Hematopoietic multipotent progenitor cell treated with erythropoietin and hydrocortisone succinate and interleukin-3 and kit ligand, for 17 days (in vitro differentiated cells): Measurements from ENCODE around the gene NSG2.

Experiments used
- DNase-seq: peaks from one replicate; pipeline ENCODE4 v3.0.0-alpha.2; 2015; ENCODE audit warnings: low spot score

The NSG2 gene

DNA sequence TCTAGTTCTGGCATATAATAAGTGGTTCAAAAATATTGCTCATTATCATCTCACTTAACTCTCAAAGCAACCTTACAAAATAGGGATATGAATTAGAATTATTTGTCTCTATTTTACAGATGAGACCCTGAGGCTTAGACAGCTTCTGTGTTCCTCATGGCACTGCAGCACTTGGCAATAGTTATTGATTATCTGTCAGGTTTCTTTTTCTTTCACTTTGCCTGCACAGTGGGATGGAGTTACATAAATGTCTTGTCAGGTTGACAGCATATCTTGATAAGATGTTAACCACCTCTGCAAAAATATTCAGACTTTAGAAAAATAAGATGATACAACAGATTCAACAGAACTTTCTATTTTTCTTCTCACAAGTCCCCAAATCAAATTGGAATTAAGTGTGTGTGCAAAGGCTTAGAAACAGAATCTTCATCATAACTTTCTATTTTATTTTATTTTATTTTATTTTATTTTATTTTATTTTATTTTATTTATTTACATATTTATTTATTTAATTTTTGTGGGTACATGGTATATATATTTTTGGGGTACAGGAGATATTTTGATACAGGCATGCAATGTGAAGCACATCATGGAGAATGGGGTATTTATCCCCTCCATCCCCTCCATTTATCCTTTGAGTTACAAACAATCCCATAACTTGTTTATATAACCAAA lies 17.7 kb downstream of the NSG2 start:
- DNase-seq: no peak

DNA sequence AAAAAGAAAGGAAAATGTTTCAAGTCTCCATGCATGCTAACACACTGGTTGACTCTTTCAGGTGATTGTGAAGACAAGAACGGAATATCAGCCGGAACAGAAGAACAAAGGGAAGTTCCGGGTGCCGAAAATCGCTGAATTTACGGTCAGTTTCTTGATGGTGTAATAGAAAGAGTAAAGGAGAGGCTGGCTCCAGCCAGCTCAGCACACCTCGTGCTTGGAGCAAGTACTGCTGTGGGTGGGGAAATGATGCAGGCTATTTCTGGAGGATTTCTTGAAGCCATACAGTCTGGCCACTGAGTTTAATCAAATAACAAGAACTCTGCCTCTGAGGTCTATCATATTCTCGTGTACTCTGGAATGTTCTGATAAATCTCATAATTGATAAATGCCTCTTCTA lies 18.7 kb downstream of the NSG2 start:
- DNase-seq: no peak

DNA sequence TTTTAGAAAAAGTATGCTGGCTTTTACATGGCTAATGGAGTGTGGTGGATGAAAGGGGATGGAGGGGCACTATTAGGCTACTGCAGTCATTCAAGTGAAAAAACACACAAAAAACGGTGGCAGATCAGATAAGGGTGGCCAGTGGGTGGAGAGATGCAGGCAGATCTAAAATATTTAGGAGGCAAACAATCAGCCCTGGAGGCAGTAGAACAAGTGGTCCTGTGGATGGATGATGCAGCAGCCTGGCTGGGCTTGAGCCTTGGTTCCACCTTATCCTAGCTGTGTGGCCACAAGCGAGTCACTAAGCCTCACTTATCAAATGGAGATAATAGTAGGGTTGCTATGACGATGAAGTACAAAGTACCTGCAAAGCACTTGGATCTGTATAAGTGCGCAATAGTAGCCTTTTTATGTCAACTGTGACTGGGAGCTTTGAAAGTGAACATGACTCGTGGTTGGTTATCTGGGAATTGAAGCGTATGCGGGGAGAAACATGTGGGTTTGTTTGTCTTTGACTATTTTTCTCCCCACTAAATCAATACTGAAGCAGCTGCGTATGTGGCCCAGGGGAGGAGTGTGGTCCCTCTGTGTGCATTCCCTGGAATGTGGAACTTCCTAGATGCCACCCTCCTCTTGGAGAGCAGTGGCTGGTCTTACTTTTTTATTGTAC lies 20.2 kb downstream of the NSG2 start:
- no peak for DNase-seq

DNA sequence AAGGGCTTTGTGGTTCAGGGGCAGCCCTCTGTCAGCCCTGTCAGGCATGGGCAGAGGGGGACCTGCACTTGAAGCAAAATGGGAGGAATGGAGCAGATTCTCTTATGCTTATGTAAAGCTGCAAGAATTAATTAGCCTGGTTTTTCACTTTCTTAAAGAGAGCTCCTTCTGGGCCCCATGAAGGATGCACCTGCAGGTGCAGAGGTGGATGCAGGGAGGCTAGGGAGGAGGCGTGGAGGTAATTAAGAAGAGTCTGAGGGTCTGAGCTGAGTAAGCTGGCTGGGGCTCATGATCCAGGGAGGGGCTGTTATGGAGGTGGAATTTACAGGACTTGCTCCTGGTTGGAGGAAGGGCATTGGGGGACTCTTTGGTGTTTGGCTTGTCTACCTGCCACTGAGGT lies 22.0 kb downstream of the NSG2 start:
- DNase-seq: no peak

DNA sequence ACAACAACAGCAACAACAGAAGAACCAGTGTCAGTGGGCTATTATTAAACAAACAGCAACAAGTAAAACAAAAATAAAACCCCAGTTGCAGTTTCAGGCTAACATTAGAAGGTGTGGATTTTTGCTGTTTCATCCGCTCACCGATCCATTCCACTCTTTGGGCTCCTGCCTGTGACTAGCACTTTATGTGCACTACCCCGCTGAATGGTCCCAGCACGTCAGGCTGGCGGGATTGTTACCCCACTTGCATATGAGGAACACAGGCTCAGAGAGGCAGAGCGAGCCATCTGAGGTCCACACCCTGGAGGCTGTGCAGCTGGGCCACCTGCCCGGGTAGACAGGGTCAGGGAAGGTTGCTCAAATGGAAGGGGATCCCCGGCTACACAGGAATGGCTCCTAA lies 26.0 kb downstream of the NSG2 start:
- DNase-seq: no peak

DNA sequence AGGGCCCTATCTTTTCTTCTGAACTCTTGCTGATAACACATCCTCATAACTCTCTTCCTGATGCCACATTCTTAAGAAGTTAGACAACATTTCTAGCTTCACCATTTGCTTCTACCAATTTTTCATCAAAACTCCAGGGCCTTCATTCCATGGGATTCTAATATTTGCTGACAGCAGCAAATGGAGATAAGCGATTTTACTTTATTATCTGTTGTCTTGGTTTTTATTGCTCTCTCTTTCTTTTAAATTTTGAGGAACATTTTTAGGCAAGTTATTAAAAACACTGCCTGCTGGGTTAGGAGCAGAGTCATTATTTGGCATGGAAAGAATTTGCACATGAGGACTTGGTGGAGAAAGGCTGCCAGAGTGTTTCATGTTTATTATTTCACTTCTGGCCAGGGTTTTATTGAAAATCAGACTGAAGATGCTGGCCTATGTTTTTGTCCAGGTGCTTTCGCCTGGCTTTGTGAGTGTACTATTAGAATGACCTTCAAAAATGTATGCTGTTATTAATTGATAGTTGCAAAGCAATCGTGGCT lies 27.7 kb downstream of the NSG2 start:
- no peak for DNase-seq

DNA sequence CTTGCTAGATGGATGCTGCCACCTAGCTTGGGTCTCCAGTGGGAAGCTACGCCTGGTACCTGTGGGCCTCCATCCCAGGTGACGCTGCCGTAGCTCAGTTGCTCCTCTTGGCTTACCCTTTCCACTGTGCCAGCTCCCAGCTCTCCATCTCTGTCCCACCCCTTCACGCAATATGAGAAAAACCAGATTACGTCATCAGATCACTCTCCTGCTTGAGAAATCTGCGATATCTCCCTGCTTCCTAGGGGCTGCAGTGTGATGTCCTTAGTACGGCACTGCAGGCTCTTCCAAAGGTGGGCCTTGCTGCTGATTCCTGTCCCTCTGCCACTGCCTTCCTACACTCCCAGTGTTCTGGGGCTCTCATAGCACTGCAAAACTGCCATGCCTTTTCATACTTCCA lies 28.9 kb downstream of the NSG2 start:
- DNase-seq: no peak

DNA sequence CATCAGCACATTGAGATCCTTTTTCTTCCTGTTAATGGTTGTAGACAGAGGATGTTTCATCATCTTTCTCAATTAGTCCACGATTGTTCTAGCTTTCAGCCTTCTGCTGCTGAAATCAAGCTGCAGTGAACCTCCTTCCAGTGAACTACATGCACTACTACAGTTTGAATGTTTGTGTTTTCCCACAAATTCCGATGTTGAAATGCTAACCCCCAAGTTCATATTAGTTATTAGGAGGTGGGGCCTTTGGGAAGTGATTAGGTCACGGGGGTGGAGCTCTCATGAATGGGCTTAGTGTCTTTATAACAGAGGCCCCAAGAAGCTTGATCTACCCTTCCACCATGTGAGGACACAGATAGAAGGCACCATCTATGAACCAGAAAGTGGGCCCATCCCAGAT lies 32.9 kb downstream of the NSG2 start:
- no peak for DNase-seq

DNA sequence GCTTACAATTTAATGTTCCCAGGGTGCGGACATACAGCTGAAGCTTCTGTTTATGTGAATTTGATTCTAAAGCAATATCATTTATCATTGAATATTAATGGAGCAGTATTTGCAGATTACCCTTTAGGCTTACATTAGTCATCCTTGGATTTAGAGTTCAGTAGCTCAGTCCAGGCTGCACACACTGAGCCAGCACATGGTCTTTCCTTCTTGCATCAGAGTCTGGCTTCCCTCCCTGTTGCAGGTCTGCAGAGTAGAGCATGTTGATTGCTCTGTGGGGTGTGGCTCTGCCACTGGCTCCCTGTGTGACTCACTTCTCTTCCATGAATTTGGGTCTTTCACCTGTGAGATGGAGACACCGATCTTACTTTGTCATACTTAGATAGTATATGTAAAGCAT lies 36.8 kb downstream of the NSG2 start:
- DNase-seq: no peak

DNA sequence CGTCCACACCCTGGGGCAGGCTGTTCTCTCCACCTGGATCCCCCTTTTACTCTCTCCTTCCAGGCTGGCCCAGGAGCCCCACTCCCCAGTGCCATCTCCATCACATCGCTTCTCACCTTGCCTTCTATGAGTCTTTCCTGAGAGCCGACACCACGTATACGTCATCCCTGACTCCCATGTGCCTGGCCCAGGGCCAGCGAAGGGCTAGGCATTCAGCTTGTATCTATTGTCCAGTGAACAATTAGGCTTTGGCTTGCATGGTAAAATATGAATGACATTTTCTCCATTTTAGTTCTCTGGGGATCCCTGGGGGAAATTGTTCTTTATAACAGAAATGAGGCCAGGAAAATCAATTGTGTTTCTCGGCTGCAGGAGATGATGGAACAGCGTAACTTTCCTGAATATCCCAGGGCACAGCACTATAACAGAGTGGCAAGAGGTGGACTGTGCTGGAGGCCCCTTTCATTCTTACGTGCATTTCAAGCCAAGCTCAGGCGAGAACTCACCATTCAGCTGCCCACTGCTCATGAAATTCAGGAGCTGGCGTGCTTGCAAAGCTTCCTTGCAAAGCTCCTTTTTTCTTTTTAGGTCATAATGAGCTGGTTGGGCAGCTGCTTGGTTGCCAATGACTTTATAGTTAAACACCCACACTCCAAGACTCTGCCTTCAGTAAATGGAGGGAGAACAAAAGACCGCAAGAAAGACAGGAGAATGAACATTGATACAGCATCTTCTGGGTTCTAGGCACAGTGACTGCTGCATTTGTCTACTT lies 37.7 kb downstream of the NSG2 start:
- no peak for DNase-seq

DNA sequence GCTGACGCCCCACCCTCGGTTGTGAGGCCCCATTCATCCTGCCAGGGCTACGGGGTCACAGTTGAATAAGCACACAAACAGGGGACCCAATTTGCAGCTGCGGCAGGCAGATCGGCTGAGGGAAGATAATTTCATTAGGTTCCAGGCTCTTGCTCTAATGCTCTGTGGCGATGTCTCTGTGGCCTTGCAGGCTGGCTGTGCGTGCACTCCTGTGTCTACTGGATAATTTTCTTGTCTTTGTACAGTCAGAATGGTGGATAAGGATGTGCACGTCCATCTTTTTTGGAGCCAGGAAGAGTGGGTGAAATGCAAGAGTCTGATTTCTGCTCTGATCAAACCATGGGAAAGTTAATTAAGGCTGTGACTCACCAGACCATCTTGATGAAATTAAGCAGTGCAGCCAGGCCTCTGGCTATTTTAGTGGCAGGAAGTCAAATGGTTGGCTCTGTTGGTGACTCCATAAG lies 39.2 kb downstream of the NSG2 start:
- no peak for DNase-seq

DNA sequence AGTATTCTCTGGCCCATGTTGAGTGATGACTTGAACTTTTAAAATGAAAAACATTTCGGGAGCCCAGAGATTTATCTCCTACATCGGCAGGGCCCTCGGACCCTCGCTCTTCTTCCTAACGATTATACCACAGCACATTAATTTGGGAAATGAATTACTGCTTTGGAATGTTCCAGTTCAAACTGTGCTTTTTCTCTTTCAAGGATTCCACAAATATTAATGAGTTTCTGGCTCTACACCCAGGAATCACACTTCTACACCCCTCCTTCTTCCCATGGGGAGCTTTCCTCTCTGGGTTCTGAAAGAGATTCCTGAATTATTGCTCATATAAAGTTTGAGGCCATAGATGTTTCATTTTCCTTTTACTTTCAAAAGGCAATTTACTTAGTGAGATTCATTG lies 41.2 kb downstream of the NSG2 start:
- DNase-seq: no peak

DNA sequence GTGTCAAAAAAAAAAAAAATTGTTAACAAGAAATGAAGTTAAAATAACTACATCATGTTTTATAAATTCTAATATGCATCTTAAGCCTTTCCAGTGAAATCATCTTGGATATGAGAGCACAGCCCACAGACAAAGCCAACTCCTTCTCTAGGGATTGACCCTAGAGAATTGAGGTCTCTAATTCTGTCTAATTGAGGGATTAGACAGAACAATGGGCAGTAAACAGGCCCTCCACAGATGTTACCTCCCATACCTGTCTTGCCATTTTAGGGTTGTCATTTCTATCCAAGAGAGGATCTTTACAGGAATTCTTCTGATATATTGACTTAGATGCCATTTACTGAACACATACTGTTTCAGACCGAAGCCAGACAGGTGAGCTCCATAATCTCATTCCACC lies 42.3 kb downstream of the NSG2 start:
- no peak for DNase-seq

DNA sequence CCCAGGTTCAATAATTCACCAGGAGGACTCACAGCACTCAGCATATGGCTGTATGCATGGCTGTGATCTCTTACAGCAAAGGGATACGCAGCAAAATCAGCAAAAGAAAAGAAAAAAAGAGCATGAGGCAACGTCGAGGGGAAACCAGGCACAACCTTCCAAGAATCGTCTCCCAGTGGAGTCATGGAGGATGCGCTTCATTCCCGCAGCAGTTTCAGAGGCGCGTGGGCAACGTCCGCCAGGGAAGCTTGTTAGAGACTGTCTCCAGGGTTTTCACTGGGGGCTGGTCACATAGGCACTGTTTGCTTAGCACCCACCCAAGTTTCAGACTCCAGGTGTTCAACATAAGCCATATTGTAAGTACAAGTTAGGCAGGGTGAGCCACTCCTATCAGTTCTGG lies 44.6 kb downstream of the NSG2 start:
- no peak for DNase-seq

DNA sequence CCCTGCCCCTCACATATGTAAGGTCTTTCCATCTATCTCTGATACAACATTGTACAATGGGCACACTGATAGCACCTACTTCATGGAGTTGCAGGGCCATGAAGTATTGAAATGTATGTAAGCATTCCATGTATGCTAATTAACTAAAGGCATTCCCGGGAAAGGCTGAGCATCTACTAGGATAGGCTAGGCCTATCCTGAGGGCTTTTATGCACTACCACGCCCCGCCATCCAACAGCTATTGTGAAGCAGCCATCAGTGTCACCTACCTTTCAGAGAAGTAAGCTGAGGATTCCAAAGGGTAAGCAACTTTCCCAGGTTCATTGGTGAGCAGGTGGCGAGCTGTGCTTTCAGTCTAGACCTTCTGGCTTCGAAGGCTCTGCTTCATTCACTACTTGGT lies 47.6 kb downstream of the NSG2 start:
- no peak for DNase-seq

DNA sequence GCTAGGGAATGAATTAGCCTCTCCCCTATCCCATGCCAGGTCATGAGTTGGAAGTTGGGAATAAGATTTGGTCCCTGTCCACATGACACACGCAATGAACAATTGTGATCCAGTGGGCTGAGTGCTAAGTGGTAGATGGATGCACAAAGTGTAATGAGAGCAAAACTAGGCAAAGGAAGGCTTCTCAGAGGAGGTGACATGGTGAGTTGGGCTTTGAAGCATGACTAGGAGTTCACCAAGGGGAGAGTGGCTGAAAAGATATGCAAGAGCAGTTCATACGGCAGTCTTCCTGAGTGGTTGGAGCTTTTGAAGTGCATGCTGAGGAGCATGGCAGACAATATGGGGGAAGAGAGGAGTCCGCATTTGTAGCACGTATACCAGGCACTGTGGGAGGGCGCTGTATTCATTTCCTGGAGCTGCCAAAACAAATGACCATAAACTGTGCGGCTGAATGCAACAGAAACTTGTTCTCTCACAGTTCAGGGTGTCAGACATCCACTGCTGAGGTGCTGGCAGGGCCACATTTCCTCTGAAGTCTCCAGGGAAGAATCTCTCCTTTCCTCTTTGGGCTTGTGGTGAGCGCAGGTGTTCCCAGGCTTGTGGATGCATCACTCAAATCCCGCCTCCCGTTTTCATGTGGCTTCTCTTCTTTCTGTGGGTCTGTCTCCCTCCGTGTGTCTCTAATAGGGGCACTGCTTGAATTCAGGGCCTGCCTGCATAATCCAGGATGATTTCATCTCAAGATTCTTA lies 49.5 kb downstream of the NSG2 start:
- no peak for DNase-seq

DNA sequence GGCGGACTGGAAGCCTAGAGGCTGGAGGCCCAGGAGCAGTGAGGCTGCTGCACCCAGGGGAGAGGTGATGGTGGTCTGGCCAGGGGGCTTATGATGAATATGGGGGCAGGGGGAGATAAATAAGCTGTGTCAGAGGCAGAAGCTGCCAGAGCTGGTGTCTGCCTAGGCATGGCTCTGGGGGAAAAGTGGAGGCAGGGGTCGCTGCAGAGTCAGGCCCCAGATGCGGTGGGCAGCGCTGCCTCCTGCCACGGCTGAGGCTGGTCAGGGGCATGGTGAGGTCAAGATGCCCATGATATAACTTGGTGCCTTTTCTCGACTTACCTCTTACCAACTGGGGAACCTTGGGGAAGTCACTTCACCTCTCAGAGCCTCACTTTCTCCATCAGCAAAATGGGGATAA lies 51.1 kb downstream of the NSG2 start:
- DNase-seq: no peak

DNA sequence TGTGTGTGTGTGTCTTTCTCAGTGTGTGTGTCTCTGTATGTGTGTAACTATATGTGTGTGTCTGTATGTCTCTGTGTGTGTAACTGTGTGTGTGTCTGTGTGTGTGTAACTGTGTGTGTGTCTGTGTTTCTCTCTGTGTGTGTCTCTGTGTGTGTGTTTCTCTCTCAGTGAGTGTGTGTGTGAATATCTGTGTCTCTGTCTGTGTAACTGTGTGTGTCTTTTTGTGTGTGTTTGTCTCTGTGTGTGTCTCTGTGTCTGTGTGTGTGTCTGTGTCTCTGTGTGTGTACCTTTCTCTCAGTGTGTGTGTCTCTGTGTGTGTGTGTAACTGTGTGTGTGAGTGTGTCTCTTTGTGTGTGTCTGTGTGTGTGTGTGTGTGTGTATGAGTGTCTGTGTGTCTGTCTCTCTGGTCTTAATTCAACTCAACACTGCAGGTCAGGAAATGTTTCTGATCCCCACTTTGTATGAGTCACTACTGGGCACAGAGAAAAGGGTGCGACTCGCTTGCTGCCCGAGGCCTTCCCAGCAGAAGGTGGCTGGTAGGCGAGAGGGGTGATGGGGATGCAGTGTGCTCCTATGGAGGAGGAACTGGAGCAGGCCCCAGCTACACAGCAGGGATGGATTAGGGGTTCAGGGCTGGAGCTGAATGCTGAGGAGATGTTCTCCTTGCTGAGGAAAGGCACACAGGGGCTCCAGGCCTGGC lies 52.1 kb downstream of the NSG2 start:
- DNase-seq: no peak

DNA sequence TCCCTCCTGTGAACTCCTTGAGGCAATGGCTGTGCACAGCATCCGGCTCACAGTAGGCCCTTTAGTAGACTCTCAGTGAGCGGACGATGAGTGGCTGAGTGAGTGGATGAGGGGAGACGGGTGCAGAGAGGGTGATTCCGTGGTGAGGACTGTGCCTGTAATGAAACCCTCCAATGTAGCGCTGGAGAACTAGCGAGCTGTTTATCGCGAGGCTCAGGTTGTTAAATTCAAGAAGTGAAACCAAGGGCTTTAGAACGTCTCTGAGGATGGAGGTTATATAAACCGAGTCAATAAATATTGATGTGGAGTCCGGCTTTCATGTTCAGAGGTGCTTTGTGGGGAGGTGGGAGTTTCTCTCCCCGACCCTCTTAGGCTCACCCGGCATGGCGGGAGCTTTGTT lies 53.2 kb downstream of the NSG2 start:
- DNase-seq: no peak

DNA sequence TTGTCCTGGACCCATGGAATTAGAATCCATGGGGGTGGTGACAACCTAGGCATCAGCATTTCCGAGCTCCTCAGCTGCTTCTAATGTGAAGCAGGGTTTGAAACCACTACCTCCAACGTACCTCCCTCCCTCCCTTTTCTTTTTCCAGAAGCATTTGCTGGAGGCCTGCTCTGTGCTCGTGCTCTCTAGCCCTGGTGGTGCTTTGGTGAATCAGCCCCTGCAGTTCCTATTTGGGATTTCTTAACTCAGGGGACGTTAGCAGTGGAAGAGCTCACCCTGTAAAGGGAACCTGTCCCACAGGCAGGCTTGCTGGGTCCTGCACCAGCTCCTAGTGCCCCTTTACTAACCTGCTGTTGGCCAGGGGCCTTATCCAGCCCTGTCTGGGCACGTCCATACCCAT lies 55.0 kb downstream of the NSG2 start:
- no peak for DNase-seq

DNA sequence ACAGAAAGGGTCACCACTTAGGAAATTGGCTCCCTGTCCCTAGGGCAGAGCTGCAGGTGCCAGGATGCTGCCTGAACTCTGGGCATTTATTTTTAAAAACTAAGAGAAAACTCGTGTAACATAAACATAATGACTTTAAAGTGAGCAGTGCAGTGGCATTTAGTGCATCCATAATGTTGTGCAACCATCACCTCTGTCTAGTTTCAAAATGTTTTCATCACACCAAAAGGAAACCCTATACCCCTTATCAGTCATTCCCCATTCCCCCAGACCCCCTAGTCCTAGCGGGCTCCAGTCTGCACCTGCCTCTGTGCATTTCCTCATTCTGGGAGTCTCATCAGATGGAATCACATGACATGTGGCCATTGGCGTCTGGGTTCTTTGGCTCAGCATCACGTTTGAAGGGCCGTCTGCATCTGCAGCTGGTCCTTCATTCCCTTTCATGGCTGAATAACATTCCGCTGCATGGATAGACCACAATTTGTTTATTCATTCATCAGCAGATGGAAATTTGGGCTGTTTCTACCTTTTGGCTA lies 55.8 kb downstream of the NSG2 start:
- DNase-seq: no peak
